H1 (cell line): ENCODE data around the gene PCGF6. TPM values are rescaled to one million over a fixed set of nuclear protein-coding genes. Genes with fewer than 3 reads are reported as not detected.

Experiments used
- CTCF ChIA-PET: fragments of 300-600 bp; sonication (Branson Sonifier 250); formaldehyde crosslinking; loops from one replicate; lab custom pipeline; 2021; ENCODE audit not compliant: partially characterized antibody; lab: Charles Lee
- POLR2A ChIA-PET: fragments of 300-600 bp; sonication (Branson Sonifier 250); formaldehyde crosslinking; loops from one replicate; lab custom pipeline; 2021; ENCODE audit warnings: inconsistent platforms; ENCODE audit not compliant: partially characterized antibody; lab: Charles Lee
- DNase-seq, 2 experiments: peaks; one replicate each; pipeline versions ENCODE4 v3.0.0 to v3.0.0-alpha.2; 2010 to 2022; ENCODE audit warnings: low spot score in 2 of 2, low read depth in 1 of 2, mixed read lengths in 1 of 2
- FAIRE-seq: peaks from 2 replicates; lab custom pipeline; 2011; peaks lifted over from hg19 to GRCh38; lab: Jason Lieb, UNC
- H2AFZ ChIP-seq: 2 replicates; pipeline ENCODE4 v1.8.1; 2012; ENCODE audit warnings: low read length, inconsistent platforms
- H2AK5ac ChIP-seq: 2 replicates; pipeline ENCODE4 v1.6.1; 2013; ENCODE audit warnings: low read depth, low read length
- H2BK120ac ChIP-seq: replicated peaks from 2 replicates; pipeline ENCODE3; 2013; ENCODE audit warnings: low read depth, low read length, inconsistent platforms
- H2BK12ac ChIP-seq: 2 replicates; pipeline ENCODE4 v1.6.1; 2013; ENCODE audit warnings: low read depth, low read length
- H2BK15ac ChIP-seq: 2 replicates; pipeline ENCODE4 v1.6.1; 2013; ENCODE audit warnings: low read length
- H2BK20ac ChIP-seq: 2 replicates; pipeline ENCODE4 v1.6.1; 2013; ENCODE audit warnings: low read length
- H2BK5ac ChIP-seq: 2 replicates; pipeline ENCODE4 v1.6.1; 2013; ENCODE audit warnings: low read depth, low read length
- H3K14ac ChIP-seq: 2 replicates; pipeline ENCODE4 v1.6.1; 2013; ENCODE audit warnings: inconsistent platforms; ENCODE audit not compliant: insufficient read length
- H3K18ac ChIP-seq: 2 replicates; pipeline ENCODE4 v1.6.1; 2013; ENCODE audit warnings: low read length; ENCODE audit errors: extremely low read depth
- H3K23ac ChIP-seq: 2 replicates; pipeline ENCODE4 v1.6.1; 2013; ENCODE audit warnings: inconsistent platforms; ENCODE audit not compliant: insufficient read length
- H3K23me2 ChIP-seq: 2 replicates; pipeline ENCODE4 v1.6.1; 2013; ENCODE audit warnings: low read depth, low read length
- H3K27ac ChIP-seq: 2 replicates; pipeline ENCODE4 v1.6.1; 2011; ENCODE audit warnings: low read depth, low read length, inconsistent platforms
- H3K27me3 ChIP-seq, 4 experiments: replicated peaks in 1 of 4; 1 replicate in 1 of 4; 2 replicates in 3 of 4; pipeline versions ENCODE4 v1.6.1 to v1.8.1; 2011 to 2013; ENCODE audit warnings: low read length in 3 of 4, mild to moderate bottlenecking in 3 of 4, inconsistent platforms in 2 of 4, mixed read lengths in 2 of 4, moderate library complexity in 1 of 4; ENCODE audit not compliant: control insufficient read depth in 3 of 4, insufficient read depth in 3 of 4; ENCODE audit errors: extremely low read depth in 1 of 4
- H3K36me3 ChIP-seq, 4 experiments: 2 replicates each; pipeline versions ENCODE4 v1.6.1 to v1.8.1; 2011 to 2013; ENCODE audit warnings: mild to moderate bottlenecking in 4 of 4, low read length in 3 of 4, moderate library complexity in 2 of 4, control low read depth in 1 of 4, inconsistent platforms in 1 of 4; ENCODE audit not compliant: insufficient read depth in 4 of 4, control insufficient read depth in 2 of 4
- H3K4ac ChIP-seq: replicated peaks from 2 replicates; pipeline ENCODE3; 2013; ENCODE audit warnings: low read length, low read depth, mixed read lengths, inconsistent platforms; ENCODE audit not compliant: insufficient read length
- H3K4me1 ChIP-seq, 4 experiments: replicated peaks in 1 of 4; 1 replicate in 1 of 4; 2 replicates in 3 of 4; pipeline versions ENCODE4 v1.6.1 to v1.8.1; 2011 to 2013; ENCODE audit warnings: low read length in 3 of 4, inconsistent platforms in 2 of 4, mixed read lengths in 1 of 4; ENCODE audit not compliant: insufficient read depth in 4 of 4, control insufficient read depth in 3 of 4
- H3K4me2 ChIP-seq, 2 experiments: 2 replicates each; pipeline versions ENCODE4 v1.6.1 to v1.8.1; 2011 to 2013; ENCODE audit warnings: low read depth in 2 of 2, low read length in 2 of 2, control low read depth in 1 of 2, inconsistent platforms in 1 of 2, mild to moderate bottlenecking in 1 of 2; ENCODE audit not compliant: insufficient read depth in 1 of 2
- H3K4me3 ChIP-seq, 4 experiments: fragments of 200-600, 300-600 bp in 1 of 4; sonication (generic), shearing (Covaris generic), sonication (Bioruptor Twin) in 1 of 4; 2 replicates each; pipeline versions ENCODE4 v1.5.1 to v1.8.1; 2011 to 2016; ENCODE audit warnings: low read length in 4 of 4, low read depth in 3 of 4, control low read depth in 2 of 4, inconsistent platforms in 2 of 4, mild to moderate bottlenecking in 2 of 4, mixed read lengths in 1 of 4, moderate library complexity in 1 of 4; ENCODE audit not compliant: insufficient read depth in 2 of 4; ENCODE audit errors: extremely low read depth in 1 of 4
- H3K56ac ChIP-seq: replicated peaks from 2 replicates; pipeline ENCODE3; 2013; ENCODE audit warnings: low read depth, mild to moderate bottlenecking, mixed read lengths, low read length, inconsistent platforms; ENCODE audit not compliant: insufficient read length
- H3K79me1 ChIP-seq: 2 replicates; pipeline ENCODE4 v1.6.1; 2013; ENCODE audit warnings: low read depth, low read length, control low read depth
- H3K79me2 ChIP-seq, 2 experiments: 2 replicates each; pipeline versions ENCODE4 v1.6.1 to v1.8.1; 2012 to 2013; ENCODE audit warnings: low read length in 2 of 2, mild to moderate bottlenecking in 2 of 2, inconsistent platforms in 1 of 2; ENCODE audit not compliant: insufficient read depth in 2 of 2, control insufficient read depth in 1 of 2
- H3K9ac ChIP-seq, 4 experiments: replicated peaks in 1 of 4; 1 replicate in 1 of 4; 2 replicates in 3 of 4; pipeline versions ENCODE4 v1.6.1 to v1.8.1; 2011 to 2013; ENCODE audit warnings: low read depth in 3 of 4, low read length in 3 of 4, control low read depth in 2 of 4, mild to moderate bottlenecking in 2 of 4, moderate library complexity in 2 of 4, inconsistent platforms in 1 of 4; ENCODE audit errors: extremely low read depth in 1 of 4
- H3K9me3 ChIP-seq, 2 experiments: 2 replicates each; pipeline versions ENCODE4 v1.6.1 to v1.8.1; 2012 to 2013; ENCODE audit warnings: mild to moderate bottlenecking in 2 of 2, moderate library complexity in 2 of 2, control low read depth in 1 of 2, inconsistent platforms in 1 of 2, low read depth in 1 of 2, low read length in 1 of 2, mixed read lengths in 1 of 2; ENCODE audit not compliant: insufficient read depth in 2 of 2
- H4K20me1 ChIP-seq, 2 experiments: replicated peaks in 1 of 2; 2 replicates each; pipeline versions ENCODE3 to v1.8.1; 2011 to 2013; ENCODE audit warnings: inconsistent platforms in 2 of 2, low read length in 2 of 2, mild to moderate bottlenecking in 1 of 2; ENCODE audit not compliant: insufficient read depth in 2 of 2, control insufficient read depth in 1 of 2
- H4K5ac ChIP-seq: 2 replicates; pipeline ENCODE4 v1.6.1; 2013; ENCODE audit warnings: low read length, low read depth, mixed read lengths, inconsistent platforms; ENCODE audit not compliant: insufficient read length
- H4K8ac ChIP-seq: 2 replicates; pipeline ENCODE4 v1.8.0; 2013; ENCODE audit warnings: mild to moderate bottlenecking, moderate library complexity, low read length, inconsistent platforms; ENCODE audit not compliant: insufficient read depth; ENCODE audit errors: extremely low read depth
- H4K91ac ChIP-seq: replicated peaks from 2 replicates; pipeline ENCODE3; 2013; ENCODE audit warnings: low read length, mixed read lengths, inconsistent platforms; ENCODE audit not compliant: insufficient read length
- ATF2 ChIP-seq: IDR thresholded peaks from 2 replicates; pipeline ENCODE4 v1.6.1; 2012; ENCODE audit warnings: low read length, inconsistent platforms
- EP300 ChIP-seq, 2 experiments: IDR thresholded peaks; 1 replicate in 1 of 2; 2 replicates in 1 of 2; pipeline ENCODE4 v1.6.1; 2011 to 2012; ENCODE audit warnings: low read depth in 2 of 2, low read length in 2 of 2, mild to moderate bottlenecking in 2 of 2, borderline replicate concordance in 1 of 2, inconsistent platforms in 1 of 2, moderate library complexity in 1 of 2
- EZH2 ChIP-seq: fragments of 200-600 bp; sonication (generic); IDR thresholded peaks from 2 replicates; pipeline ENCODE4 v1.7.1; 2012; ENCODE audit warnings: low read depth, mild to moderate bottlenecking, moderate library complexity, low read length, inconsistent platforms; ENCODE audit not compliant: severe bottlenecking
- GABPA ChIP-seq: IDR thresholded peaks from 2 replicates; pipeline ENCODE4 v1.6.1; 2011; ENCODE audit warnings: mild to moderate bottlenecking, low read length, moderate library complexity, borderline replicate concordance; ENCODE audit not compliant: insufficient read depth
- MAFK ChIP-seq: IDR thresholded peaks from 2 replicates; pipeline ENCODE4 v1.6.1; 2012; ENCODE audit warnings: low read depth, mild to moderate bottlenecking, improper control_type of control experiment, low read length
- SIX5 ChIP-seq: IDR thresholded peaks from 2 replicates; pipeline ENCODE4 v1.6.1; 2011; ENCODE audit warnings: mild to moderate bottlenecking, low read depth, low read length
- WGBS, 2 experiments: shearing (Covaris generic) in 1 of 2; methylation state at CpG; one replicate each; pipeline versions ENCODE4 v1.1.6 to v1.1.7; 2013 to 2015; ENCODE audit warnings: low lambda C conversion rate in 2 of 2, mixed read lengths in 2 of 2, inconsistent platforms in 1 of 2, low coverage in 1 of 2, missing lambda C conversion rate in 1 of 2; ENCODE audit not compliant: insufficient replicate concordance in 2 of 2, insufficient coverage in 1 of 2, insufficient read length in 1 of 2; ENCODE audit errors: extremely low coverage in 1 of 2, missing lambda C conversion rate in 1 of 2; 5-methylcytosine and 5-hydroxymethylcytosine counted together
- polyA plus RNA-seq, 7 experiments: library from polyadenylated mRNA; depleted of rRNA in 3 of 7; stranded (reverse) in 5 of 7; unstranded in 2 of 7; fragments of >200 nt in 5 of 7; fragments of 200-250 nt in 2 of 7; gene quantifications; 1 replicate in 5 of 7; 2 replicates in 1 of 7; 4 replicates in 1 of 7; pipeline versions ENCODE4 v1.2.1 to v1.2.3, GENCODE V29; 2011 to 2013; ENCODE audit warnings: missing spikeins in 2 of 7, mixed read lengths in 2 of 7
- total RNA-seq: library from RNA; stranded (reverse); fragmentation: NEBNext Ultra II Directional; extraction: Animal tissue kit (Norgen Biotek cat#: 25700); gene quantifications from 2 replicates; pipeline ENCODE4 v1.2.1, GENCODE V29; 2021

Gene PCGF6
- total and polyA plus RNA-seq, 2 of the 8 experiments (the other 6 are each of a cell fraction or from before 2014, with no cell fraction given) = 6.9 to 18.6 TPM

- H3K9me3 ChIP-seq = no peaks in the 10 kb centered on the region
- POLR2A ChIA-PET = interaction anchor here (0.6 to 2.1 kb wide), 7 partner anchors 9 to 231 kb away, joined by 3 to 10 read pairs (median 3); no protein-coding TSS in a partner anchor
- TF ChIP-seq MAFK (no peak), EZH2 (no peak), ATF2 (no peak), EP300 (IDR thresholded peaks at IDR 0.05; ENCODE audit: borderline replicate concordance in 1 of 2, low read depth in 2 of 2, low read length in 2 of 2) (no peak), SIX5 (no peak), GABPA (no peak)
- TF ChIP-seq, all 59 proteins: peak for 0
- H2BK5ac ChIP-seq = no peak overlapping the region
- no peak overlapping the region for H2BK12ac ChIP-seq
- H3K23me2 ChIP-seq = peaks cover 16% of the 10 kb centered on the region
- no peak overlapping the region for H2BK20ac ChIP-seq
- no peak overlapping the region for H4K8ac ChIP-seq
- H3K36me3 ChIP-seq = no peaks in the 10 kb centered on the region
- peak overlapping the region in 3 of 4 experiments; percentile 62 to 72 (median 66); a peak in 4 of 8 replicates for H3K4me3 ChIP-seq
- H3K9ac ChIP-seq = no peak overlapping the region
- no peak overlapping the region for H4K5ac ChIP-seq
- DNase-seq (peak in 1 of 2 experiments; percentile 51), FAIRE-seq (no peak)
- H3K4me2 ChIP-seq = peak overlapping the region; percentile 85 to 88
- H3K79me1 ChIP-seq = no peaks in the 10 kb centered on the region
- H3K27me3 ChIP-seq = peaks cover 17 to 40% (median 37%) of the 10 kb centered on the region in 4 experiments
- no peak overlapping the region for H2BK120ac ChIP-seq
- H4K20me1 ChIP-seq = peaks cover 3 to 12% of the 10 kb centered on the region in 2 experiments
- no peak overlapping the region for H2BK15ac ChIP-seq
- peaks cover 10 to 19% (median 15%) of the 10 kb centered on the region in 4 experiments for H3K4me1 ChIP-seq
- H3K4ac ChIP-seq = no peak overlapping the region
- H2AK5ac ChIP-seq = no peak overlapping the region
- no peaks in the 10 kb centered on the region for H3K79me2 ChIP-seq
- no peak overlapping the region for H3K18ac ChIP-seq
- CTCF ChIA-PET = interaction anchor here (0.6 to 2.7 kb wide), 7 partner anchors 9 to 1459 kb away, joined by 3 to 5 read pairs (median 3); no protein-coding TSS in a partner anchor
- H2AFZ ChIP-seq = no peak overlapping the region
- no peak overlapping the region for H3K14ac ChIP-seq
- 39% methylated on average over 12 of the region's 12 CpGs; no CpG with 5 or more reads in 1 of the 2 experiments for WGBS, 2 experiments
- no peak overlapping the region for H3K56ac ChIP-seq
- H4K91ac ChIP-seq = no peak overlapping the region
- no peak overlapping the region for H3K27ac ChIP-seq
- H3K23ac ChIP-seq = no peak overlapping the region
Measured at GRCh38 chr10:103278537-103278823, 72.5 kb downstream of the PCGF6 start.
